Endothelial cell of umbilical vein (primary cell): Measurements from ENCODE around the gene RAP1GDS1.

Source experiments
- EZH2 ChIP-seq: IDR thresholded peaks from 2 replicates; pipeline ENCODE4 v1.6.1; 2012; ENCODE audit warnings: borderline replicate concordance, low read depth, mild to moderate bottlenecking, moderate library complexity, low read length, inconsistent platforms; ENCODE audit not compliant: severe bottlenecking
- FOS ChIP-seq: IDR thresholded peaks from 2 replicates; pipeline ENCODE4 v1.6.1; 2011; ENCODE audit warnings: mild to moderate bottlenecking, low read length, moderate library complexity, borderline replicate concordance; ENCODE audit not compliant: insufficient read depth
- JUN ChIP-seq: IDR thresholded peaks from 2 replicates; pipeline ENCODE4 v1.6.1; 2011; ENCODE audit warnings: borderline replicate concordance, low read depth; ENCODE audit not compliant: insufficient read length, insufficient read depth
- POLR2A ChIP-seq: IDR thresholded peaks from 2 replicates; pipeline ENCODE4 v1.6.1; 2012; ENCODE audit warnings: low read depth, mild to moderate bottlenecking, control low read depth, low read length
- POLR2AphosphoS5 ChIP-seq: IDR thresholded peaks from 2 replicates; pipeline ENCODE4 v1.6.1; 2012; ENCODE audit warnings: low read depth, mild to moderate bottlenecking, control low read depth, low read length, moderate library complexity; ENCODE audit not compliant: insufficient read depth
- TF ChIP-seq, protein P1 (sequence below), 2 donors: IDR thresholded peaks; 1 replicate in 1 of 2; 2 replicates in 1 of 2; pipeline ENCODE4 v1.5.1; 2011; ENCODE audit warnings: low read length in 2 of 2, mild to moderate bottlenecking in 2 of 2, moderate library complexity in 2 of 2, control low read depth in 1 of 2, inconsistent platforms in 1 of 2, low read depth in 1 of 2; ENCODE audit not compliant: insufficient read depth in 1 of 2; ENCODE audit errors: extremely low read depth in 1 of 2

DNA sequence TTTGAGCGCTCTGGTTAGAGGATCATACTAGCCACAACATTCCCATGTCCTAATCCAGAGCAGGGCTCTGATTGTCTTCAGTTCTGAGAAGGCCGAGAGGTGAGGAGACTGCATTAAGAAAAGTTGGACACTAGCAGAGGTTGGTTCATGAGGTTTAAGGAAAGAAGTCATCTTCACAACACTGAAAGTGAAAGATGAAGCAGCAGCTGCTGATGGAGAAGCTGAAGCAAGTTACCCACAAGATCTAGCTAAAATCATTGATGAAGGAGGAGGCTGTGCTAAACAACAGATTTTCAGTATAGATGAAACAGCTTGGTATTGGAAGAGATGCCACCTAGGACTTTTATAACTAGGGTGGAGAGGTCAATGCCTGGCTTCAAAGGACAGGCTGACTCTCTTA, 36.8 kb downstream of the RAP1GDS1 start:
- TF ChIP-seq POLR2A (no peak), JUN (no peak), EZH2 (no peak), POLR2AphosphoS5 (no peak), FOS (no peak)
- TF ChIP-seq, protein P1, sequence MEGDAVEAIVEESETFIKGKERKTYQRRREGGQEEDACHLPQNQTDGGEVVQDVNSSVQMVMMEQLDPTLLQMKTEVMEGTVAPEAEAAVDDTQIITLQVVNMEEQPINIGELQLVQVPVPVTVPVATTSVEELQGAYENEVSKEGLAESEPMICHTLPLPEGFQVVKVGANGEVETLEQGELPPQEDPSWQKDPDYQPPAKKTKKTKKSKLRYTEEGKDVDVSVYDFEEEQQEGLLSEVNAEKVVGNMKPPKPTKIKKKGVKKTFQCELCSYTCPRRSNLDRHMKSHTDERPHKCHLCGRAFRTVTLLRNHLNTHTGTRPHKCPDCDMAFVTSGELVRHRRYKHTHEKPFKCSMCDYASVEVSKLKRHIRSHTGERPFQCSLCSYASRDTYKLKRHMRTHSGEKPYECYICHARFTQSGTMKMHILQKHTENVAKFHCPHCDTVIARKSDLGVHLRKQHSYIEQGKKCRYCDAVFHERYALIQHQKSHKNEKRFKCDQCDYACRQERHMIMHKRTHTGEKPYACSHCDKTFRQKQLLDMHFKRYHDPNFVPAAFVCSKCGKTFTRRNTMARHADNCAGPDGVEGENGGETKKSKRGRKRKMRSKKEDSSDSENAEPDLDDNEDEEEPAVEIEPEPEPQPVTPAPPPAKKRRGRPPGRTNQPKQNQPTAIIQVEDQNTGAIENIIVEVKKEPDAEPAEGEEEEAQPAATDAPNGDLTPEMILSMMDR (IDR thresholded peaks at IDR 0.05; ENCODE audit: extremely low read depth in 1 of 2, insufficient read depth in 1 of 2, low read depth in 1 of 2, low read length in 2 of 2), result no peak
